GM12872 (cell line): ENCODE measurements around the gene PPM1M.

ENCODE experiments used
- TF ChIP-seq, protein P1 (sequence below): IDR thresholded peaks from 3 replicates; pipeline ENCODE4 v1.5.1; 2011; ENCODE audit warnings: low read depth, mild to moderate bottlenecking, low read length, moderate library complexity; ENCODE audit not compliant: insufficient read depth

Gene PPM1M

DNA sequence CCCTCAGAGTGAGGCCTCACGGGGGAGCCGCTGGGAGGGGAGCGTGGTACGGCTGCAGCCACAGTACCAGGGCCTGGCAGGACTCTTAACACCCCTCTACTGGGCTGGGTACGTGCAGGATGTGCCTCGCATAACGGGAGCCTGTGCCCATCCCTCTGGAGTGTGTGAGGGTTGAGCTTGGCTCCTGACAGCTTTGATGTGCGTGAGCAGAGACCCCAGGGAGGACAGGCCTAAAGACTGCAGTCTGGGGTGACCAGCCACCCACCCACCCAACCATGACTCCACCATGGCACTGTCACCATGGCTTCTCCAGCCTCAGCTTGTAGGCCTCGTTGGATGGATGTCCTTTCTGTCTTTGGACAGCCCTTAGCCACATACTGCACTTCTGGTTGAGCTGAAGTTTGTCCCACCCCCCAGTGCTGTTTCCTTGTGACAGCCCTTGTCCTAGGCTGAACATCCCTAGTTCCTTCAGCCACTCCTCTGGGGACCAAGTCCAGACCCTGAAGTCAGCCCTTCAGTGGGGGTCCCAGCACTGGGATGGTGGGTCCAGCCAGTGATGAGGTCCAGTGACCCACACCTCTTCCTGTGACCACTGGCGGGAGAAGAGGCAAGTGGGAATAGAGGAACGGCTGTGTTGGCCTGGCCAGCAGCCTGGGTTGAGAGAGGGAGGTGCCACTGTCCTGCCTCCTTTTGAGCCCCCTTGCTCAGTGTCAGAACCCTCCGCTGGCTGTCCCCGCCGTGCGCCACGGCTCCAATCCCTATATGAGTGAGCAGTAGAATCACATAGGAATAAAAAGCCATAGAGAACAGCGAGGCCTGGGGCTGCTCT lies 48.1 kb downstream of the PPM1M start:
- TF ChIP-seq, protein P1, sequence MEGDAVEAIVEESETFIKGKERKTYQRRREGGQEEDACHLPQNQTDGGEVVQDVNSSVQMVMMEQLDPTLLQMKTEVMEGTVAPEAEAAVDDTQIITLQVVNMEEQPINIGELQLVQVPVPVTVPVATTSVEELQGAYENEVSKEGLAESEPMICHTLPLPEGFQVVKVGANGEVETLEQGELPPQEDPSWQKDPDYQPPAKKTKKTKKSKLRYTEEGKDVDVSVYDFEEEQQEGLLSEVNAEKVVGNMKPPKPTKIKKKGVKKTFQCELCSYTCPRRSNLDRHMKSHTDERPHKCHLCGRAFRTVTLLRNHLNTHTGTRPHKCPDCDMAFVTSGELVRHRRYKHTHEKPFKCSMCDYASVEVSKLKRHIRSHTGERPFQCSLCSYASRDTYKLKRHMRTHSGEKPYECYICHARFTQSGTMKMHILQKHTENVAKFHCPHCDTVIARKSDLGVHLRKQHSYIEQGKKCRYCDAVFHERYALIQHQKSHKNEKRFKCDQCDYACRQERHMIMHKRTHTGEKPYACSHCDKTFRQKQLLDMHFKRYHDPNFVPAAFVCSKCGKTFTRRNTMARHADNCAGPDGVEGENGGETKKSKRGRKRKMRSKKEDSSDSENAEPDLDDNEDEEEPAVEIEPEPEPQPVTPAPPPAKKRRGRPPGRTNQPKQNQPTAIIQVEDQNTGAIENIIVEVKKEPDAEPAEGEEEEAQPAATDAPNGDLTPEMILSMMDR, result no peak

DNA sequence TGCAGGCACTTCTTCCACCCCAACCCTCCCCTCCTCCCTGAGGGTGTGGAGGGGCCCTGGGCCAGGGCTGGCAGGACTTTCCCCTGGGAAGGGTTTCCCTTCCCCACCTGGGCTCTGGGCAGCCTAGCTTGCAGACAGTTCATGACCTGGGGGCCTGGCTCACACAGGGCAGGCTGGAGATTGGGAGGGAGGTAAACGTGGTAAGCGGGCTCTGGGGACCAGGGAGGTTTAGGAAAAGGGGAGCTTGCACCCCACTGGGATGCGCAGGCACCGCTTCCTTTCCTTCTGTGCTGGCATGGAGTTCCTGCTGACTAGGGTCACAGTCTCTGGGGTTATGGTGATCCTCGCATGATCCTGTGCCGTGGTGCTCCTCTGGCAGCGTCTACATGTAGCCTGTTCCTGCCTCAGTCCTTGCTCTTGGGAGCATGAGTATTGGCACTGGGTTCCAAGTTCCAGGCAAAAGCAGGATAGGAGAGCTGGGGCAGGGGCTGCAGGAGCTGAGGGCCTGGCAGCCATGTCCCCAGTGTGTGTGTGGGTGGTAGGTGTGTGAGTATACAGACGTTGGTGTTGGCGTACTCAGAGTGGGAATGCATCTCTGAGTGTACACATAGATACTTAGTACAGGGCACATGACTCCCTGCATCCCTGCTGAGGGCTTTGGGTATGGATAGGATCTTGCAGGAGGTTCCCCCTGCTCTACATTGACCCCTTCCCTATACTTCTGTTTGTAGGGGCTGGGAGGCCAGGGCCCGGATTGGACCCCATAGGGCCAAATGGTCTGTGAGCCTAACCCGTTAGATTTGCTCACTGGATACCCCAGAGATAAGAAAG lies 49.0 kb downstream of the PPM1M start:
- TF ChIP-seq, protein P1, result no peak

DNA sequence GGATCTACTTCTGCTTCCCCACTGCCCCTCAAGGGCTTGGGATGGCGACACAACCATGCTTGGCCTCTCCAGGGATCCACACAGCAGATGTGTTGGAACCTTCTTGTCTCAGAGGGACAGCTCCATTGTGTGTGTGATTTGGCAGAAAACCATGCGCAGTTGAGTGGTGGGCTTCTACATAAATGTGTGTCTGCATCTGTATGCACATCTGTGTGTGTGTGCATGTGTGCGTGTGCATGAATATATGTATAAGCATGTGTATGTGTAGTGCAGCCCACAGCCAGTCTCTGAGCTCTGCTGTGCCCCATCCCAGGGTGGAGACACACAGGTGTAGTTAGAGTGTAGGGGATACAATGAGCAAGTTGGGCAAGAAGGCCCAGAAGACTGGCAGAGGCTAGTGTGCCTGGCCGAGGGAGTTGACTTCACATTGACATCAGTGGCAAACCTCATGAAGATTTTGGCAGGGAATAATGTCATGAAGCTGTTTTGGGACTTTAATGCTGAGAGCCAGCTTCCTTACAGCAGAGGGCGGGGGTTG lies 50.2 kb downstream of the PPM1M start:
- TF ChIP-seq, protein P1, result no peak

DNA sequence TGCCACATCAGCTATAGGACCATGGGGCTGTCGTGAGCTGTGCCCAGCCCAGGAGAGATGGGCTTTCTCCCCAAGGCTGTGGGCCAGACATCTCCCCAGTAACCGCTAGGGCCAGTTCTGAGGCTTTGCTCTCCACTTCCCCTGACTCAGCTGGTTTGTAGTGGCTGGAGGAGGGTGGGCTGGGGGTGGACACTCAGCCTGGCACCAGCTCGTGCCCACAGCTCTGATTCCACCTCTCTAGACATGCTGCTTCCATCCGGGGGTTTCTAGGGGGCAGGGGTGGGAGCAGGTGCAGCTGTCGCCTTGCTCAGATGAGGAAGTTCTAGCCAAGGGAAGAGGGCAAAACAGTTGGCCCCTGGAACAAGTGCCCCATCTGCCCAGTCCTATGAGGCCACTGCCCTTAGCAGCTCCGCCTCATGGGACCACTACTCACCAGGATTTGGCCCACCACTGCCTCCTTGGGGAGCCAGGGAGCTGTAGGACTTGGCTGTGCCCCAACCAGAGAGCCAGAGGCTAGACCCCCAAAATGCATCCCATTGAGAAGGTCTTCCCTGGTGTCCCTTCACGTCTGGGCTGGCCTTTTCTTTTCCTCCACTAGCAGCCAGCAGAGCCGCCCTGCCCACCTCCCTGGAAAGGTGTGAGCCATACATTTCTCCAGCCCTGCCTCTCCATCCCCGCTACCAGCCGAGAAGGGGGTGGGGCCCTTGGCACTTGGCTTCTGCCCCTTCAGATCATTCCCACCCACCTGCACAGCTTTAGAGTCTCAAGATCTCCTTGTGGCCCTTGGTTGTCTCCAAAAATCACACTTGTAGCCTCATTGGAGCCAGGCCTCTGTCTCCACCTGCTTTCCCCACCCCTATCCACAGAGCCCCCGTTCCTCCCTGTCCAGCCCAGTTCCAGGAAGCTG lies 51.9 kb downstream of the PPM1M start:
- TF ChIP-seq, protein P1, result no peak

DNA sequence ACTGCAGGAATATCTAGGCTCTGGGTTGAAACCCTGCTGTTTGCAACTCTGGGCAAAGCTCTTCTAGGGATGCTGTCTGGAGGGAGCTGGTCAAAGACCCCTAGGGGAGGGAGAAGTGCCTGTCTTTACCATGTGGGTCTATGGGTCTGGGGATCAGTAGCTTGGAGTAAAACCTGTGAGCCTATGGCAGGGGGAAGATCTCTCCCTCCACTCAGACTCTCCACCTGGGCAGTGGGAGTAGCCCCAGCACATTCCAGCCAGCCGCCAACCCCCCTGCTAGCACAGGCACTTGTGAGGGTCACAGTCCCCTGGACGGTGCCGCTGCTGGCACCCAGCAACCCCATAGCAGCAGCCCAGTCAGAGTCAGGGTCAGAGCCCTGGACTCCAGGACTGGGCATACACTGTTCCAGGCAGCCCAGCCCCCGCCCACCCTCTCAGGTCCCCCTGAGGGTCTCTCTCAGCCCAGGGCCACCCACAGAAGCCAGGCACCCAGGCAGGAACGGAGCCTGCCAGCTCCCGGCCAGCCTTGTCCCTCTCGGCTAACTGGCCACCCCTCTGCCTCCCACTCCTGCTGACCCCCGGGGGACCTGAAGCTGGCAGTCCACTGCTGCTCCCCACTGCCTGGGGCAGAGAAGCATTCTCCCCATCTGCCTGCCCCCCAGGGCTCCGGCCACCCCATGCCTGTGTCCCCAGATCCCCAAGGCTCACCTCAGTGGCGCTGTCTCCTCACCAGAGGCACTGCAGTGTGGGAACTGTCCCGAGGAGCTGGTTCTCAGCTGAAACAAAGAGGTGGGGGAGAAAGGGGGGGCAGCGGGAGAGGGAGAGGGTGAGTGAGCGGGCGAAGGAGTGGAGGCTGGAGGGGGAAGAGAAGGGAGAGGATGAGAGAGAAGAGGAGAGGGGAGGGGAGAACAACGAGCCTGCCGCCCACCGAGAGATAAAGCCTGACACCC lies 52.9 kb downstream of the PPM1M start:
- TF ChIP-seq, protein P1, result no peak

DNA sequence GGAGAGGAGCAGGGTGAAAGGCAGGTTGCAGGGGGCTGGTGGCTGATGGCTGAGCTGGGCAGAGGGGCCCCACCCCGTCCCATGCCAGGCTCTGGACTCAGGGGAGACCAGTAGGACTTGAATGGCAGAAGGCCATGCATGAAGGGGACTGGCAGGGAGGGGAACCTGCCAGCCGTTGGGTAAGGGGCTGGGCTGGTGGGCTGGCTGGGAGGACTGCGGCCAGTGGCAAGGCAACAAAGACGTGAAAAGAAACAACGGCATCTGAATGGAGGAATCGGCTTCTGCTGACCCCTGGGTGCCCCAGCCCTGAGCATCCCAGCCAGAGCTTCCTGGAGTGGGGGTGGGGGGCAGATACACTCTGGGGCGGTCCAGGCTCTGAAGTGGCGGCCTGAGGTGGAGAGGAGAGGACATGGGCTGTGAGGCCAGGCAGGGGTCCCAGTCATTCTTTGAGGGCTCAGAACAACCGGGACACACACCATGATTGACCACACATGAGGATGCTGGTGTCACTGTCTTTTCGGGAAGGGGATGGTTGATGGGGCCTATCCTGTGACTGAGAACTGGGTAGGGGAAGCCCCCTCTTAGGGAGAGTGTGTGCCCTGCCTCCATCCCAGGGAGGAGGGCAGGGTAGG lies 53.8 kb downstream of the PPM1M start:
- TF ChIP-seq, protein P1, result no peak
